Trophoblast cell (in vitro differentiated cells and primary cell): ENCODE measurements around the gene ALDH1B1.
"Not testable (repeated sequence)": the region's sequence is repeated elsewhere in the genome, so short reads cannot be mapped to it uniquely, and the experiment has no call there.

ENCODE experiments used
- DNase-seq, 2 donors: peaks; one replicate each; pipeline ENCODE4 v3.0.0-alpha.2; 2016
- H2AFZ ChIP-seq: 2 replicates; pipeline ENCODE4 v1.6.1; 2013; ENCODE audit warnings: low read length, moderate library complexity, mild to moderate bottlenecking; ENCODE audit not compliant: insufficient read depth, poor library complexity
- H2AK5ac ChIP-seq: 2 replicates; pipeline ENCODE4 v1.6.1; 2013; ENCODE audit warnings: mild to moderate bottlenecking, low read length
- H2BK120ac ChIP-seq: 2 replicates; pipeline ENCODE4 v1.6.1; 2013; ENCODE audit warnings: low read length, mild to moderate bottlenecking, moderate library complexity; ENCODE audit not compliant: insufficient read depth, poor library complexity
- H2BK12ac ChIP-seq: 2 replicates; pipeline ENCODE4 v1.6.1; 2013; ENCODE audit warnings: mild to moderate bottlenecking, low read length, moderate library complexity
- H2BK5ac ChIP-seq: 2 replicates; pipeline ENCODE4 v1.6.1; 2013; ENCODE audit warnings: low read length, low read depth, moderate library complexity, mild to moderate bottlenecking; ENCODE audit not compliant: poor library complexity
- H3K14ac ChIP-seq: 2 replicates; pipeline ENCODE4 v1.6.1; 2013; ENCODE audit warnings: mild to moderate bottlenecking, low read length
- H3K18ac ChIP-seq: 2 replicates; pipeline ENCODE4 v1.6.1; 2013; ENCODE audit warnings: mild to moderate bottlenecking, low read length
- H3K23ac ChIP-seq: 2 replicates; pipeline ENCODE4 v1.6.1; 2013; ENCODE audit warnings: low read length
- H3K27ac ChIP-seq: 2 replicates; pipeline ENCODE4 v1.5.1; 2013; ENCODE audit warnings: low read depth, mild to moderate bottlenecking, inconsistent platforms, low read length, moderate library complexity
- H3K27me3 ChIP-seq: 2 replicates; pipeline ENCODE4 v1.6.1; 2013; ENCODE audit warnings: inconsistent platforms, mild to moderate bottlenecking, low read length, moderate library complexity; ENCODE audit not compliant: insufficient read depth
- H3K36me3 ChIP-seq, 2 experiments: 1 replicate in 1 of 2; 2 replicates in 1 of 2; pipeline ENCODE4 v1.6.1; 2013; ENCODE audit warnings: low read length in 2 of 2, mild to moderate bottlenecking in 2 of 2, moderate library complexity in 1 of 2; ENCODE audit not compliant: insufficient read depth in 2 of 2, control insufficient read depth in 1 of 2
- H3K4ac ChIP-seq: 2 replicates; pipeline ENCODE4 v1.6.1; 2013; ENCODE audit warnings: low read depth, mild to moderate bottlenecking, low read length, moderate library complexity
- H3K4me1 ChIP-seq, 2 experiments: 1 replicate in 1 of 2; 2 replicates in 1 of 2; pipeline ENCODE4 v1.6.1; 2013; ENCODE audit warnings: low read length in 2 of 2, mild to moderate bottlenecking in 2 of 2, moderate library complexity in 1 of 2; ENCODE audit not compliant: insufficient read depth in 2 of 2, control insufficient read depth in 1 of 2
- H3K4me2 ChIP-seq: 2 replicates; pipeline ENCODE4 v1.6.1; 2013; ENCODE audit warnings: inconsistent platforms, mild to moderate bottlenecking, low read length, moderate library complexity
- H3K4me3 ChIP-seq: 2 replicates; pipeline ENCODE4 v1.5.1; 2013; ENCODE audit warnings: mild to moderate bottlenecking, low read depth, low read length, inconsistent platforms
- H3K79me1 ChIP-seq: one replicate; pipeline ENCODE4 v1.6.1; 2013; ENCODE audit warnings: low read length
- H3K79me2 ChIP-seq: 2 replicates; pipeline ENCODE4 v1.6.1; 2013; ENCODE audit warnings: low read length, mild to moderate bottlenecking; ENCODE audit not compliant: control insufficient read depth, insufficient read depth, poor library complexity
- H3K9ac ChIP-seq: 2 replicates; pipeline ENCODE4 v1.6.1; 2013; ENCODE audit warnings: mild to moderate bottlenecking, low read length
- H3K9me3 ChIP-seq: 2 replicates; pipeline ENCODE4 v1.6.1; 2013; ENCODE audit warnings: low read depth, mild to moderate bottlenecking, control low read depth, inconsistent platforms, low read length; ENCODE audit not compliant: insufficient read depth
- H4K12ac ChIP-seq: 2 replicates; pipeline ENCODE4 v1.6.1; 2013; ENCODE audit warnings: low read depth, mild to moderate bottlenecking, low read length, moderate library complexity
- H4K8ac ChIP-seq: 2 replicates; pipeline ENCODE4 v1.6.1; 2013; ENCODE audit warnings: low read depth, mild to moderate bottlenecking, low read length, moderate library complexity
- H4K91ac ChIP-seq: one replicate; pipeline ENCODE4 v1.6.1; 2013; ENCODE audit warnings: low read depth, mild to moderate bottlenecking, low read length, moderate library complexity
- WGBS: extraction: QIAGEN DNeasy Blood & Tissue Kit; methylation state at CpG from one replicate; pipeline ENCODE4 v1.1.7; 2013; ENCODE audit warnings: missing lambda C conversion rate; ENCODE audit not compliant: insufficient read length, insufficient coverage; ENCODE audit errors: extremely low coverage; 5-methylcytosine and 5-hydroxymethylcytosine counted together

ALDH1B1 gene

GRCh38 chr9:38375572-38375963 is 16.9 kb upstream of the ALDH1B1 start:
- Histone ChIP-seq H3K36me3 (no peaks in the 10 kb centered on the region), H4K8ac (no peak overlapping the region), H3K4me2 (no peak overlapping the region), H3K23ac (no peak overlapping the region), H3K4me1 (peaks cover 0 to 4% of the 10 kb centered on the region in 2 experiments), H2BK5ac (no peak overlapping the region), H2BK12ac (no peak overlapping the region), H4K12ac (no peak overlapping the region), H3K27me3 (no peaks in the 10 kb centered on the region), H3K4me3 (no peak overlapping the region), H2AK5ac (no peak overlapping the region), H2AFZ (no peak overlapping the region), H3K9ac (no peak overlapping the region), H3K18ac (no peak overlapping the region), H3K27ac (no peak overlapping the region), H3K79me1 (no peaks in the 10 kb centered on the region), H3K4ac (no peak overlapping the region), H2BK120ac (no peak overlapping the region), H3K79me2 (no peaks in the 10 kb centered on the region), H3K14ac (no peak overlapping the region), H3K9me3 (peaks cover 2% of the 10 kb centered on the region), H4K91ac (no peak overlapping the region)
- DNase-seq, result no peak
- WGBS, result no CpG with 5 or more reads among the region's 10 CpGs

DNA sequence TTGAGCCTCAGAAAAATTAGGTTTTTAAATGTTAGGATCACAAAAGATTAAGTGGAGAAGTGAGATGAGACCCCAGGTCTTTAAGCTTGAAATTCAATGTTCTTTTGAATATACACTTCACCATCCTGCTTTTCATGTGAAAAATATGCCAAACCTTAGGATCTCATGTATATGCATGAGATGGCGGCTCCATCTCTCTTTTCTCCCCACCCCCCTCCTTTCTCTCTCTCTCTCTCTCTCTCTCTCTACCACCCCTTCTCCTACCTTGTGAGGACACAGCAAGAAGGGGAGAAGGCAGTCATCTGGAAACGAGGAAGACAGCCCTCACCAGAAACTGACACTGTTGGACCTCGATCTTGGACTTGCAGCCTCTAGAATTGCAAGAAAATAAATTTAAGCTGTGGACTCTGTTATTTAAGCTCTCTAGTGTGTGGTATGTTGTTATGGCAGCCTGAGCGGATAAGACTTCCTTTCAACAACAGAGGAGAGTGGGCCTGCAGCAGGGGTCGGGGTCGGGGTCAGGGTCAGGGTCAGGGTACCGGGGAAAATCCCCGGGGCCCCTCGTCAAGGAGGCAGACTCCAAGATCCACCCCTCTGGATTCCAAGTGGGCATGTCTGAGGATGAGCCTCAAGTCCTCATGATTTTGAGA is 16.4 kb upstream of the ALDH1B1 start:
- WGBS, result no CpG with 5 or more reads among the region's 9 CpGs
- no peak overlapping the region for H3K14ac ChIP-seq
- H3K36me3 ChIP-seq, result no peaks in the 10 kb centered on the region
- H2BK120ac ChIP-seq, result no peak overlapping the region
- no peak overlapping the region for H3K4ac ChIP-seq
- no peak overlapping the region for H4K91ac ChIP-seq
- H2BK12ac ChIP-seq, result no peak overlapping the region
- H4K8ac ChIP-seq, result no peak overlapping the region
- H3K9me3 ChIP-seq, result peaks cover 2% of the 10 kb centered on the region
- H2AK5ac ChIP-seq, result no peak overlapping the region
- H3K4me3 ChIP-seq, result no peak overlapping the region
- no peak overlapping the region for H3K9ac ChIP-seq
- H2AFZ ChIP-seq, result no peak overlapping the region
- H4K12ac ChIP-seq, result no peak overlapping the region
- H2BK5ac ChIP-seq, result no peak overlapping the region
- H3K27ac ChIP-seq, result no peak overlapping the region
- H3K79me1 ChIP-seq, result no peaks in the 10 kb centered on the region
- H3K23ac ChIP-seq, result no peak overlapping the region
- peaks cover 0 to 6% of the 10 kb centered on the region in 2 experiments for H3K4me1 ChIP-seq
- H3K4me2 ChIP-seq, result no peak overlapping the region
- no peak overlapping the region for H3K18ac ChIP-seq
- no peak for DNase-seq
- H3K27me3 ChIP-seq, result no peaks in the 10 kb centered on the region
- no peaks in the 10 kb centered on the region for H3K79me2 ChIP-seq

- H3K9ac ChIP-seq, H3K79me2 ChIP-seq, H4K12ac ChIP-seq, DNase-seq, H3K36me3 ChIP-seq, H2AFZ ChIP-seq, H3K27me3 ChIP-seq, H3K4me2 ChIP-seq, H3K4ac ChIP-seq, H2BK12ac ChIP-seq, H2BK5ac ChIP-seq, H3K23ac ChIP-seq, H3K9me3 ChIP-seq, H2AK5ac ChIP-seq, H3K27ac ChIP-seq, H2BK120ac ChIP-seq, H3K4me3 ChIP-seq, H4K8ac ChIP-seq, H3K18ac ChIP-seq, H4K91ac ChIP-seq: not testable (repeated sequence)
- Histone ChIP-seq H3K79me1 (peaks cover 11% of the 10 kb centered on the region), H3K4me1 (peaks cover 0 to 11% of the 10 kb centered on the region in 2 experiments), H3K14ac (peak overlapping the region; percentile 8)
- WGBS, result no CpG with 5 or more reads among the region's 42 CpGs
Observed at GRCh38 chr9:38377336-38378083, 15.0 kb upstream of the ALDH1B1 start.

DNA sequence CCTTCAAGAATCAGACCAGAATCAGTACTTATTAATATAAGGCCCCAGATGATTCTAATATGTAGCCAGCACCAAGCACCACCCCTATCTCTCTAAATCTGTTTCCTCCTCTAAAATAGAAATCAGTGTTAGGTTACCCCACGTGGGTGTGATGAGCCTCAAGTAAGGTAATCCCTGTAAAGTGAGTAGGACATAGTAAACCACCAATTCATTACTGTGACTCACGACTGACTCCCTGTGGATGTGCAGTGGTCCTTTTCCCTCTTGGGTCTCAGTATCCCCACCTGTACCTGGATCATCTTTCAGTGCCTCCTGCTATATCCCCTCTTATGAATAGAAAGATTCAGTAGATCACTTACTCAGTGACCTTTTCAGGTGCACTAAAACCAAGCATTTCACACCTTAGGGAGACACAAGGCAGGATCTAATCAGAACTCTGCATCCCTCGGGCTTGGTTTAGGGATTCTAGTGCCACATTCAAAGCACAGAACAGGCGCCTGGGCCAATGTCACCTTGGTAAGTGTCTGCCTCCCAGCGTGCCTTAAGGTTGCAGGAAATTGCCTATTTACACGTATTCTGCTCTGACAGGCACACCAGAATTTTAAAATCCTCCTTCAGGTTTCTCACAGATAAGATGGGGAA is 12.2 kb upstream of the ALDH1B1 start:
- H4K12ac ChIP-seq, result no peak overlapping the region
- H2BK5ac ChIP-seq, result no peak overlapping the region
- peaks cover 5 to 9% of the 10 kb centered on the region in 2 experiments for H3K4me1 ChIP-seq
- no peak overlapping the region for H2AK5ac ChIP-seq
- no peaks in the 10 kb centered on the region for H3K79me2 ChIP-seq
- H3K27ac ChIP-seq, result no peak overlapping the region
- peak overlapping the region; percentile 29 for H3K9ac ChIP-seq
- no CpG with 5 or more reads among the region's 6 CpGs for WGBS
- DNase-seq, result no peak
- no peak overlapping the region for H3K23ac ChIP-seq
- no peak overlapping the region for H3K14ac ChIP-seq
- no peak overlapping the region for H4K8ac ChIP-seq
- peaks cover 4% of the 10 kb centered on the region for H3K9me3 ChIP-seq
- H3K4ac ChIP-seq, result no peak overlapping the region
- no peaks in the 10 kb centered on the region for H3K36me3 ChIP-seq
- no peaks in the 10 kb centered on the region for H3K27me3 ChIP-seq
- no peak overlapping the region for H3K18ac ChIP-seq
- no peak overlapping the region for H2AFZ ChIP-seq
- H3K79me1 ChIP-seq, result peaks cover 15% of the 10 kb centered on the region
- no peak overlapping the region for H3K4me2 ChIP-seq
- H2BK120ac ChIP-seq, result no peak overlapping the region
- no peak overlapping the region for H3K4me3 ChIP-seq
- H4K91ac ChIP-seq, result no peak overlapping the region
- H2BK12ac ChIP-seq, result no peak overlapping the region
